Stimulated activated CD8-positive, alpha-beta memory T cell treated with anti-CD3 and anti-CD28 coated beads, Interleukin-7, amount 100 ng/mL, for 1 hour (primary cell): ENCODE results near the gene CEP57.
"Not testable (repeated sequence)": the region's sequence is repeated elsewhere in the genome, so short reads cannot be mapped to it uniquely, and the experiment has no call there.

Experiments
- DNase-seq, 2 donors: peaks; one replicate each; pipeline ENCODE4 v3.0.0-alpha.2; 2020; ENCODE audit warnings: low read depth in 2 of 2

Gene CEP57

DNA sequence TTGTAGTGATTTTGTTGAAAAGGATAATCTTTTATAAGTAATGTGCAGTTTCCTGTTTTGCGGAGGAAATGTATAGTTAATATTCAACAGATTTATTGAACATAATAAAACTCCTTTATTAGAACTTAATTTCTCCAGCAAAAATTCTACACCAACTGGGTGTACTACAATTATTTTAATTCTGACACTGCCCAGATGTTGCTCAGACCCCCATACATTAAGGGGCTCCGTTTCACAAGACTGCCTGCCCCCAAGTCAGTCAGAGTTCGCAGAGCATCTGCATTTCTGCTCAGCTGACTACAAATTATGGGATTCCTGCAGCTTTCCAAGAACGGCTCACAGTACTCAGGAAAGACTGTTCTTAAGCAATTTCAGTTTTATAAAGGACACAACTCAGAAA is 6.2 kb downstream of the CEP57 start:
- DNase-seq, result no peak

- no peak for DNase-seq
These were observed 9.2 kb downstream of the CEP57 start for GRCh38 chr11:95799546-95799945.

- DNase-seq, result no peak
These were observed 10.1 kb downstream of the CEP57 start for GRCh38 chr11:95800438-95800837.

- no peak for DNase-seq
These were observed 12.5 kb downstream of the CEP57 start for GRCh38 chr11:95802806-95803205.

GRCh38 chr11:95803973-95804372 is 13.7 kb downstream of the CEP57 start:
- no peak for DNase-seq

- no peak for DNase-seq
These were observed 15.6 kb downstream of the CEP57 start for GRCh38 chr11:95805869-95806268.

DNA sequence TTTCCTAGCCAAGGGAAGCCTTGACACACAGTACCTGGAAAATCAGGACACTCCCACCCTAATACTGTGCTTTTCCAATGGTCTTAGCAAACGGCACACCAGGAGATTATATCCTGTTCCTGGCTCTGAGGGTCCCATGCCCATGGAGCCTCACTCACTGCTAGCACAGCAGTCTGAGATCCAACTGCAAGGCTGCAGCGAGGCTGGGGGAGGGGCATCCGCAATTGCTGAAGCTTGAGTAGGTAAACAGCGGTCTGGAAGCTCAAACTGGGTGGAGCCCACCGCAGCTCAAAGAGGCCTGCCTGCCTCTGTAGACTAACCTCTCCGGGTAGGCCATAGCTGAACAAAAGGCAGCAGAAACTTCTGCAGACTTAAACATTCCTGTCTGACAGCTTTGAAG is 16.2 kb downstream of the CEP57 start:
- DNase-seq, result not testable (repeated sequence)

DNA sequence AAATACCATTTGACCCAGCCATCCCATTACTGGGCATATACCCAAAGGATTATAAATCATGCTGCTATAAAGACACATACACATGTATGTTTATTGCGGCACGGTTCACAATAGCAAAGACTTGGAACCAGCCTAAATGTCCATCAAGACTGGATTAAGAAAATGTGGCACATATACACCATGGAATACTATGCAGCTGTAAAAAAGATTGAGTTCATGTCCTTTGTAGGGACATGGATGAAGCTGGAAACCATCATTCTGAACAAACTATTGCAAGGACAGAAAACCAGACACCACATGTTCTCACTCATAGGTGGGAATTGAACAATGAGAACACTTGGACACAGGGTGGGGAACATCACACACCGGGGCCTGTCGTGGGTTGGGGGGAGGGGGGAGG is 20.8 kb downstream of the CEP57 start:
- DNase-seq, result not testable (repeated sequence)

DNA sequence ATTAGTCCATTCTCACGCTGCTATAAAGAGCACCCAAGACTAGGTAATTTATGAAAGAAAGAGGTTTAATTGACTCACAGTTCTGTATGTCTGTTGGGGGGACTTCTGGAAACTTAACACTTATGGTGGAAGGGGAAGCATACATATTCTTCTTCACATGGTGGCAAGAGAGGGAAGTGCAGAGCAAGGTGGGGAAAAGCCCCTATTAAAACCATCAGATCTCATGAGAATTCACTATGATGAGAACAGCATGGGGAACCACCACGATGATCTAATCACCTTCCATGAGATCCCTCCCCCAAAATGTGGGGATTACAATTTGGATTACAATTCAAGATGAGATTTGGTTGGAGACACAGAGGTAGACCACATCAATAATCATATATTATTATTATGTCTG is 25.7 kb downstream of the CEP57 start:
- no peak for DNase-seq

GRCh38 chr11:95821640-95822039 is 31.3 kb downstream of the CEP57 start:
- DNase-seq, result no peak

GRCh38 chr11:95827696-95828095 is 37.4 kb downstream of the CEP57 start:
- no peak for DNase-seq

DNA sequence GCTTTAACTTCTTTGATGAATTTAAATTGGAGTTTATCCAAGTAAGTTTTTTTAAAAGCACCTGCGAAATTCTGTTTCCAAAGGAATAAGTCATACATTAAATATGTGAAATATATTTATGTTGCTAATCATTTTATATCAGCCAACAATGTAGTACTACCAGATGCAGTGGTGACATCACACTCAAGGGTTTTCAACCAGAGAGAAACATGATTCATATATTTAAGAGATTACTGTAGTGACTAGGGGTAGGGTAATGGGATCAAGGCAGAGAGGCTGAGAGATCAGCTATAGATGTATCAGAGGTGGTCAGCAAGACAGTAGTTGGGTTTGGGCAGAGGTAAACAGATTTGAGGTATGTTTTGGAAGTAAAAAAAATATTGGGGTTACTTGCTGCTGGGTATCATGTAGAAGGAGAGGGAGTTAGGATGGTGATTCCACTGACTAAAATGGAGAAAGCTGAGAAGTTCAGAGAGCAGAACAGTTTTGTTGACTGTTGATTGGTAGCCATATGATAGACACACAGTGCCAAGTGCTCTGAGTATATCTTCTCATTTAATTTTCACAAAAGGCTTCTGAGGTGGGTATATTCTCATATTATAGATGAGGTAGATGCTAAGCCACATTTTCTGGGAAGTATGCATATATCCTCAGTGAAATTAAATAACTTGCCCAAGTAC is 39.4 kb downstream of the CEP57 start:
- no peak for DNase-seq

DNA sequence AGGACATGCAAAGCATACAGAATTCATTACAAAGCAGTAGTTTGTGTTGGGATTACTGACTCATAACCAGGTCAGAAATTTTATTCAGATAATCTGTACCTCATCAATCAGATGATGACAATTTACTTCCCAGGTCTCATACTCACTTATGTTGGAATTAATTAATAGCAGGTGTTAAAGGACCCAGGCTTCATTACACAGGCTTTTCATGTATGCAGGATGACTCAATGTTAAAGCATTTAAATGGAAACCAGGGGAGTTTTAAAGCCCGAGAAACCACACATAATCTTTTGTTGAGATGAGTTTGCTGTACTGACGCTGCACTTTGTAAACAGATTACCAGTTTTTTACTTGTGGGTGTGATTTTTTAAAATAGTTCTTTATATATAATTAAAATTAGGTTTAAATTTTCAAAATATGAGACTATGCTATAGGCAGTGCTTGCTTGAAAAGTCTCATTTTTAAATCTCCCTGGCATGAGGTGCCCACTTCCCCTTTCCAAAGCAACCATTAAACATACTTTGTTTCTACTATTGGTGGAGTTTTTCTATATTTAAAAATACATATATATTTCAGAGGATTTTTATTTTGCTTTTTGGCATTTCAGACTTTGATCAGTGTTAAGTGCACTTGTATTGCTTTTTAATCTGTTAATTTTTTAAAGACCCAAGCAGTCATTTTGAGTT is 41.0 kb downstream of the CEP57 start:
- DNase-seq, result no peak

DNA sequence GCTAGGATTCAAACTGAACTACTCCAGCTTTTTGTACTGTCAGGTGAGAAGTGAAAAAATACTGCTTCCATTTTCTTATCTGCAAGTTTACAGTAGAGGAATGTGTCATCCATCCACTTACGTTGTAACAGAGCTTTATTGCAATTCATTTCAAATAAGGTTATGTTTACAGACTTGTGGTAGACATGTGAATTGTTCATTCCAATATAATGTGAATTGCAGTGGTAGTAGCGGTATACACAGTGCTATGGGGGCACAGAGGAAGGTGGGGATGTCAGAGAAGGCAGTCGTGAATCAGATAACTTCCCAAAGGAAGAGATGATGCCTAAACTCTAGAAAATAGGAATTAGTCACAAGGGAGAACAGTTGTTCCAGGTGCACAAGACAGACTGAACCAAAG is 42.5 kb downstream of the CEP57 start:
- DNase-seq, result no peak

- DNase-seq, result no peak
These were observed 43.1 kb downstream of the CEP57 start for GRCh38 chr11:95833378-95833777.

DNA sequence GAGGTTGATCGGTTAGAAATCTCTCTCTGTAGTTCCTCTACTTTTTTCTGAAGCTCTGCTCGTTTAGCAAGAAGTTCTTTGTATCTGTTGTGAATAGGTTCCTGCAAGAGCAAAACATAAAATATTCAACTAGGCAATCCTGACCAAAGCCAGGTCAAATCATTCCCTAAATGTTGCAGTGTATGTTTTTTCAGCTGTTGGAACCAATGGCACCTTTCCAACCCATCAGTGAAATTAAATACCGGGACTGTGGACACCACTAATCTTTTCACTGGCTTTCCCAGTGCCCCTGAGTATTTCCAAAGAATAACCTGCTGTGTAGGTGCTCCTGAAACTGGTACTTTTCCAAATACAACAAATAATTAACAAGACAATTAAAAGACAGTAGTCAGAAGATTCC is 45.1 kb downstream of the CEP57 start:
- DNase-seq, result no peak

DNA sequence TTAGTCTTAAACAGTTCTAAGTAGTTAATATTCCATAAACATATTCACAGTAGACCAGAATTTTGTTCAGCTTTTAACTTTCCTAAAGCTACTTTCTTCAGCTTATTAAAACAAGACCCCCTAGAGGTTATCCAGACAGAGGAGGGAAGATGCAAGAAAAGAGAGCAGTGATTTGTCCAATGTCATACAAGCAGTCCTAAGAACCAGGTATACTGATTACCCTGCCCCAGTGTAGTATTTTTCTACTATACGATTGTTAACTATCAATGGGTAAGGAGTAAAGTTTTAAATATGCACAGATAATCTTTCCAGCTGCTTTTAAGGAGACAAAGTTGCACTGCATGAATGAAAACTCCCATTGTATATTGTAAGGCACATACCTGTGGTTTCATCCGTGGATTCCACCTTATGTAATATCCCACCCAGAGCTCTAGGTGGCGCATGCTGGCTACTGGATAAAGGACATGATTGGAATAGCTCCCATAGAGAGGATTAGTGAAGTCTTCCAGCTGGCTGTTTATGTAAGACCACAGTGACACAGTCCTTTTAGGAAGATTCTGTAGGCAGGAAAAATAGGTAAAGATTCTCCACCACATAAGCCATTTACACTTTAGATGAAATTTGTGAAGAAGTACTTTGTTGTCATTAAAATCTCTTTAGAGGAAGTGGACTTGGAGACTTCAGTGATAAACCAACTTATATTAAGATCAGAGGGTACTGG is 45.6 kb downstream of the CEP57 start:
- DNase-seq, result peak; percentile 16 to 19

DNA sequence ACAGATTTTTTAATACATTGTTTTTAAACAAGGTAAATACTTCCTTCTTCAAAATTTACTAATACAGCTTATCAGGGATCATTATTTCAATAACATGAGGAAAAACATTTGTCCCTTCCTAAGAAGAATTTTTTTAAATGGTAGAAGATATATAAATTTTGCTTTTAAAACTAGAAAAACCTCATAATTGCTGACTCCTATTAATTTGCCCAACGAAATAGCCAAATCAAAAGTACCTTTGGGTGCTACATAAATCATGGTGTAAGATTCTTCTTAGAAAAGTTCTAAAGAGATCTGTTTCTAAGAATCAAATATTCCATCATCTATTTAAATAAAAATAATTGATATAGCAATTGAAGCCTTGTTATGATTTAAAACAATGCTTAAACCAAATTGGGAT is 54.9 kb downstream of the CEP57 start:
- no peak for DNase-seq

DNA sequence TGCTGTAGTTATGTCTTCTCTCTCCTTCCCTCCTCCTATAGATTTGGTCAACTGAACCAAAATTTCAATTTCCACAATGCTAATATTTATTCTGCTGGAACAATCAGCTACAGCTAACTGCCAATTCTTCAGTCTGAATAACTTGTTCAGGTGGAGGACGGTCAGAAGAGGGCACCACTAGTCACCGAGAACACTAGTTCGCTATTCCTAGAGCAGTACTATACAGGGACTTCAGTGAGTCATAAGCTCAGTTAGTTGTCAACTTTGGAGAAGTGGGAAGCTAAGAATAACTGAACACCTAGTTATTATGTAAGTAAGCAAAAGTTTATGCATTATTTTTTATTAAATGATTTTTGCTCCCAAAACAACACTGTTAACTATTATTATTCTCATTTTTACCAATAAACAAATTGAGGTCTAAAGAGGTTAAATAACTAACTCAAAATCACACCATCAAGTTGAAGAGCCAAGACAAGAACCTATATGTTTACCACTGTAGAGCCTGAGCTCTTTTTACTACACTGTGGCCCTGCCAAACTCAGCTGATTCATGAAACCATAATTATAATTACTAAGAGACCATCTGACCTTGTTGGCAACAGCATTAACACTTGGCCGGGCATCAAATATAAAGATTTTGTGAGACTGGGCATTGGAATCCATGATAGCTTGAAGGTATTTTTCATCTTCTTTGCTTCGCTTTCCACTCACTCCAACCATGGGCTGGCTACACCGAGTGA is 59.0 kb downstream of the CEP57 start:
- no peak for DNase-seq

DNA sequence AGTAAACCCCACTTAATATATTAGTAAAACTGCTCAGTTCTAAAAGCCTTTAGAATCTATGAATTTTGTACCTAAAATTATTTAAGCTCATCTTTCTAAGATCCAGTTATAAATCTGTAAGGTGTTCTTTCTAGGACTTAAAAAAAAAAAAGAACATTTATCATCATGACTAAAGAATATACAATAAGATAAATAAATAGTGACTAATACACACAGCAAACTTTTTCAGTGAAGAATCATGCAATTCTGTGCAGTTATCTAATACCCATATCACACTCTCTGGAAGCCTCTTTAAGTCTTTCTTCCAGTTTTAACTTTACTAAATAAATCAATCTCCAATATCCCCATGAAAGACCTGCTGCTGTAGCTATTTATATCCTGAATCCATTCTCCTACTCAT is 59.8 kb downstream of the CEP57 start:
- DNase-seq, result no peak

DNA sequence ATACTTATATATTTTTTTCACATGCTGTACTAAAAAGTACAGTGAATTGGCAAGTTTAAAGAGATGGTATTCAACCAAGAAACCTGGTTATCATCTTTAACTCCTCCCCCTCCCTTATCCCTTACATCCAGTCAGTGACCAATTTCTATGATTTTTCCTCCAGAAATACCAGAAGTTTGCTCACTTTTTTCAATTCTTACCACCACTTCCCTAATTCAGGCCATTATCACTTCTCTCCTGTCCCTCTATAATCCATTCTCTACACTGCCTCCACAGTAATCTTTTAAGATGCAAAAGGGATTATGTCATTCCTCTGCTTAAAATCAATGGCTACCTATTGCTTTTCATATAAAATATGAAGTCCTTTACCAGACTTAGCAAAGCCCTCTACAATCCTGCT is 62.8 kb downstream of the CEP57 start:
- no peak for DNase-seq

- DNase-seq, result no peak
These were observed 63.6 kb downstream of the CEP57 start for GRCh38 chr11:95853862-95854261.
